Motor neuron (in vitro differentiated cells): ENCODE measurements around the gene ACO1. TPM values are rescaled to one million over a fixed set of nuclear protein-coding genes. Genes with fewer than 3 reads are reported as not detected.

Source experiments
- ATAC-seq, 8 experiments: fragments of 200-7000 bp; cut with Tn5 transposase; replicated peaks in 6 of 8; 2 replicates each; pipeline ENCODE4 v1.8.0; 2021; ENCODE audit warnings: mild to moderate bottlenecking in 8 of 8, moderate library complexity in 8 of 8
- H3K27ac ChIP-seq, 2 donors: fragments of 250-450 bp; sonication (Bioruptor Pico); 2 replicates each; pipeline ENCODE4 v1.9.0; 2021; ENCODE audit warnings: antibody characterized with exemption in 2 of 2, mild to moderate bottlenecking in 2 of 2, moderate library complexity in 1 of 2
- H3K4me1 ChIP-seq, 2 donors: fragments of 250-450 bp; sonication (Bioruptor Pico); replicated peaks in 1 of 2; 2 replicates each; pipeline ENCODE4 v1.6.1; 2021; ENCODE audit warnings: antibody characterized with exemption in 2 of 2, mild to moderate bottlenecking in 2 of 2, moderate library complexity in 1 of 2
- H3K4me3 ChIP-seq, 5 donors: fragments of 250-450 bp; sonication (Bioruptor Pico); 2 replicates each; pipeline ENCODE4 v1.9.0; 2021; ENCODE audit warnings: antibody characterized with exemption in 5 of 5, mild to moderate bottlenecking in 5 of 5, moderate library complexity in 4 of 5
- WGBS, 10 experiments: fragments of 450-650 bp; shearing (Covaris generic); methylation state at CpG; one replicate each; pipeline ENCODE4 v1.0.0; 2022; 5-methylcytosine and 5-hydroxymethylcytosine counted together
- in situ Hi-C, 9 experiments: fragments of 400-800 bp; cut with MboI; loops; one replicate each; pipeline ENCODE4 v1.15.0; 2021; ENCODE audit warnings: low sequenced_read_pairs in 9 of 9, low pct_unique_long_range_greater_than_20kb in 2 of 9; ENCODE audit not compliant: unreplicated experiment in 9 of 9
- total RNA-seq, 8 experiments: library from RNA; unstranded; fragments of 300-600 nt; gene quantifications; 2 replicates each; pipeline versions ENCODE4 v1.2.3 to v1.2.4, GENCODE V29; 2022

Gene ACO1
- total RNA-seq, 8 experiments from 2014 or later: 13.4 to 44.4 (median 16.0) TPM

- WGBS, 10 experiments: 91 to 100% (median 96%) methylated on average over 1 to 4 of the region's 4 CpGs; no CpG with 5 or more reads in 3 of the 10 experiments
- H3K4me3 ChIP-seq: no peak overlapping the region
- no peaks in the 10 kb centered on the region for H3K4me1 ChIP-seq
- in situ Hi-C loops: no loop called here
- no peak overlapping the region for H3K27ac ChIP-seq
- ATAC-seq: no peak
Observed at GRCh38 chr9:32483343-32483742, 98.9 kb downstream of the ACO1 start.

GRCh38 chr9:32486839-32487562, 102.6 kb downstream of the ACO1 start:
- in situ Hi-C loops: no loop called here
- no peaks in the 10 kb centered on the region for H3K4me1 ChIP-seq
- peak in 1 of 8 experiments; percentile 71 for ATAC-seq
- WGBS, 10 experiments: 75 to 100% (median 92%) methylated on average over 1 to 2 of the region's 2 CpGs; no CpG with 5 or more reads in 5 of the 10 experiments
- H3K4me3 ChIP-seq: no peak overlapping the region
- no peak overlapping the region for H3K27ac ChIP-seq

GRCh38 chr9:32487981-32488380, 103.5 kb downstream of the ACO1 start:
- H3K4me3 ChIP-seq: no peak overlapping the region
- no peak for ATAC-seq
- H3K27ac ChIP-seq: no peak overlapping the region
- no peaks in the 10 kb centered on the region for H3K4me1 ChIP-seq
- in situ Hi-C loops: no loop called here
- 32 to 100% (median 82%) methylated on average over 1 to 3 of the region's 3 CpGs; no CpG with 5 or more reads in 2 of the 10 experiments for WGBS, 10 experiments

GRCh38 chr9:32490601-32491000, 106.2 kb downstream of the ACO1 start:
- Histone ChIP-seq H3K4me1 (no peaks in the 10 kb centered on the region), H3K27ac (no peak overlapping the region), H3K4me3 (no peak overlapping the region)
- whole genome bisulfite sequencing, 10 experiments: 38 to 95% (median 70%) methylated on average over 1 to 3 of the region's 3 CpGs; no CpG with 5 or more reads in 3 of the 10 experiments
- peak in 3 of 8 experiments; percentile 26 to 61 (median 38) for ATAC-seq
- in situ Hi-C loops: no loop called here

GRCh38 chr9:32497921-32498320, 113.5 kb downstream of the ACO1 start:
- in situ Hi-C loops: no loop called here
- H3K27ac ChIP-seq: no peak overlapping the region
- no peak overlapping the region for H3K4me3 ChIP-seq
- H3K4me1 ChIP-seq: no peaks in the 10 kb centered on the region
- no peak for ATAC-seq

GRCh38 chr9:32500768-32501167, 116.3 kb downstream of the ACO1 start:
- no peak overlapping the region for H3K4me3 ChIP-seq
- no peaks in the 10 kb centered on the region for H3K4me1 ChIP-seq
- H3K27ac ChIP-seq: no peak overlapping the region
- ATAC-seq: no peak
- in situ Hi-C loops: no loop called here
- 60 to 83% (median 76%) methylated on average over 1 to 2 of the region's 2 CpGs; no CpG with 5 or more reads in 5 of the 10 experiments for WGBS, 10 experiments

GRCh38 chr9:32501868-32502267, 117.4 kb downstream of the ACO1 start:
- no peak overlapping the region for H3K4me3 ChIP-seq
- 0 to 100% (median 76%) methylated on average over 1 of the region's 1 CpG; no CpG with 5 or more reads in 2 of the 10 experiments for WGBS, 10 experiments
- ATAC-seq: peak in 1 of 8 experiments; percentile 67
- in situ Hi-C loops: no loop called here
- no peaks in the 10 kb centered on the region for H3K4me1 ChIP-seq
- H3K27ac ChIP-seq: no peak overlapping the region

- in situ Hi-C loops: no loop called here
- Histone ChIP-seq H3K27ac (no peak overlapping the region), H3K4me3 (no peak overlapping the region), H3K4me1 (no peaks in the 10 kb centered on the region)
- peak in 3 of 8 experiments; percentile 11 to 66 (median 66) for ATAC-seq
- WGBS, 10 experiments: 33 to 84% (median 71%) methylated on average over 1 to 4 of the region's 4 CpGs; no CpG with 5 or more reads in 3 of the 10 experiments
Observed at GRCh38 chr9:32502464-32502863, 118.0 kb downstream of the ACO1 start.

- Histone ChIP-seq H3K4me3 (no peak overlapping the region), H3K27ac (no peak overlapping the region), H3K4me1 (no peaks in the 10 kb centered on the region)
- peak in 3 of 8 experiments; percentile 13 to 67 (median 67) for ATAC-seq
- WGBS, 10 experiments: 0 to 100% (median 49%) methylated on average over 1 to 3 of the region's 3 CpGs; no CpG with 5 or more reads in 1 of the 10 experiments
- in situ Hi-C loops: no loop called here
Observed at GRCh38 chr9:32503008-32503407, 118.6 kb downstream of the ACO1 start.

Other genes starting within 250 kb of the ACO1 start
- gene RIGI, start 141.6 kb downstream of the ACO1 start, total RNA-seq: 10 to 100 TPM in 2 of 8 experiments, 1 to 10 TPM in 6; 1.4 to 21.0 (median 3.6) TPM
- 10 to 100 TPM; 15.6 to 38.4 (median 19.5) TPM for gene SMIM27, start 167.7 kb downstream of the ACO1 start, total RNA-seq
- gene TOPORS, start 167.9 kb downstream of the ACO1 start, total RNA-seq: 10 to 100 TPM; 15.2 to 27.1 (median 21.2) TPM
- gene NDUFB6, start 188.5 kb downstream of the ACO1 start, total RNA-seq: 10 to 100 TPM; 43.5 to 56.8 (median 49.4) TPM